GM23338 (cell line): ENCODE data around the gene DNAJB6. TPM values are rescaled to one million over a fixed set of nuclear protein-coding genes. Genes with fewer than 3 reads are reported as not detected.

ENCODE experiments used
- ATAC-seq: fragments of 200-7000 bp; cut with Tn5 transposase; 3 replicates; pipeline ENCODE4 v1.9.1; 2020
- DNase-seq: peaks from one replicate; pipeline ENCODE4 v3.0.0-alpha.2; 2015; ENCODE audit warnings: low spot score
- H2AFZ ChIP-seq: fragments of 200-600 bp; sonication (generic); 2 replicates; pipeline ENCODE4 v1.8.0; 2016; ENCODE audit warnings: antibody characterized with exemption, mild to moderate bottlenecking, moderate library complexity
- H3F3A ChIP-seq: fragments of 200-600 bp; sonication (generic); replicated peaks from 2 replicates; pipeline ENCODE4 v1.8.0; 2017; ENCODE audit warnings: antibody characterized with exemption, mixed run types, low read depth
- H3K27ac ChIP-seq: fragments of 200-600 bp; sonication (generic); 2 replicates; pipeline ENCODE4 v1.6.1; 2016; ENCODE audit warnings: low read depth
- H3K27me3 ChIP-seq: fragments of 200-600 bp; sonication (generic); 2 replicates; pipeline ENCODE4 v1.8.0; 2016; ENCODE audit warnings: mild to moderate bottlenecking, mixed run types, moderate library complexity; ENCODE audit not compliant: insufficient read depth
- H3K36me3 ChIP-seq: fragments of 200-600 bp; sonication (generic); 2 replicates; pipeline ENCODE4 v1.8.0; 2016; ENCODE audit warnings: mild to moderate bottlenecking; ENCODE audit not compliant: insufficient read depth
- H3K4me1 ChIP-seq: fragments of 200-600 bp; sonication (generic); 2 replicates; pipeline ENCODE4 v1.8.0; 2016; ENCODE audit warnings: mild to moderate bottlenecking, moderate library complexity; ENCODE audit not compliant: insufficient read depth
- H3K4me2 ChIP-seq: fragments of 200-600 bp; sonication (generic); 2 replicates; pipeline ENCODE4 v1.7.1; 2017; ENCODE audit warnings: mixed run types
- H3K4me3 ChIP-seq: fragments of 200-600 bp; sonication (generic); 2 replicates; pipeline ENCODE4 v1.6.1; 2016; ENCODE audit warnings: mixed run types
- H3K79me2 ChIP-seq: fragments of 200-600 bp; sonication (generic); replicated peaks from 2 replicates; pipeline ENCODE4 v1.8.0; 2017; ENCODE audit warnings: mild to moderate bottlenecking; ENCODE audit not compliant: insufficient read depth
- H3K9me2 ChIP-seq: fragments of 200-600 bp; sonication (generic); 2 replicates; pipeline ENCODE4 v1.8.0; 2017; ENCODE audit not compliant: insufficient read depth
- H4K20me1 ChIP-seq: fragments of 200-600 bp; sonication (generic); replicated peaks from 2 replicates; pipeline ENCODE4 v1.8.0; 2017; ENCODE audit warnings: mild to moderate bottlenecking; ENCODE audit not compliant: insufficient read depth
- H3K27ac Mint-ChIP-seq: 2 replicates; pipeline ENCODE4 v1.8.0; 2020; ENCODE audit warnings: inconsistent platforms, mild to moderate bottlenecking, moderate library complexity, mixed read lengths
- H3K27me3 Mint-ChIP-seq: 3 replicates; pipeline ENCODE4 v1.8.0; 2022; ENCODE audit warnings: low read depth, mild to moderate bottlenecking, moderate library complexity, mixed read lengths, inconsistent platforms; ENCODE audit not compliant: insufficient read depth, poor library complexity
- H3K36me3 Mint-ChIP-seq: 3 replicates; pipeline ENCODE4 v1.8.0; 2021; ENCODE audit warnings: low read depth, mild to moderate bottlenecking, inconsistent platforms, moderate library complexity, mixed read lengths
- H3K4me1 Mint-ChIP-seq: 3 replicates; pipeline ENCODE4 v1.8.0; 2020; ENCODE audit warnings: mild to moderate bottlenecking, inconsistent platforms, mixed read lengths
- H3K4me3 Mint-ChIP-seq: 3 replicates; pipeline ENCODE4 v1.8.0; 2021; ENCODE audit warnings: moderate library complexity, mild to moderate bottlenecking, inconsistent platforms, mixed read lengths
- H3K9me3 Mint-ChIP-seq: 3 replicates; pipeline ENCODE4 v1.8.0; 2020; ENCODE audit warnings: moderate library complexity, mild to moderate bottlenecking, inconsistent platforms, mixed read lengths
- EZH2 ChIP-seq: fragments of 200-600 bp; sonication (generic); IDR thresholded peaks from one replicate; pipeline ENCODE4 v1.8.0; 2017; ENCODE audit warnings: antibody characterized with exemption, mild to moderate bottlenecking, low read depth; ENCODE audit not compliant: unreplicated experiment
- EZH2phosphoT487 ChIP-seq: fragments of 200-600 bp; sonication (generic); IDR thresholded peaks from one replicate; pipeline ENCODE4 v1.8.1; 2018; ENCODE audit warnings: antibody characterized with exemption; ENCODE audit not compliant: unreplicated experiment
- JUNB ChIP-seq: IDR thresholded peaks from one replicate; pipeline ENCODE4 v1.6.1; 2016; ENCODE audit warnings: antibody characterized with exemption; ENCODE audit not compliant: unreplicated experiment
- NANOG ChIP-seq: IDR thresholded peaks from 2 replicates; pipeline ENCODE4 v1.6.1; 2016; ENCODE audit warnings: antibody characterized with exemption, borderline replicate concordance
- POLR2AphosphoS5 ChIP-seq: IDR thresholded peaks from 2 replicates; pipeline ENCODE4 v1.6.1; 2016; ENCODE audit warnings: antibody characterized with exemption, low read depth
- STAT1 ChIP-seq: IDR thresholded peaks from one replicate; pipeline ENCODE4 v1.6.1; 2016; ENCODE audit warnings: antibody characterized with exemption; ENCODE audit not compliant: unreplicated experiment
- ZNF114 ChIP-seq: fragments of 250-450 bp; sonication (Bioruptor Pico); IDR thresholded peaks from 2 replicates; pipeline ENCODE4 v1.5.0; 2020; ENCODE audit warnings: mild to moderate bottlenecking, moderate library complexity
- ZNF331 ChIP-seq: fragments of 250-450 bp; sonication (Bioruptor Pico); IDR thresholded peaks from 2 replicates; pipeline ENCODE4 v1.5.0; 2020; ENCODE audit warnings: low read depth, mild to moderate bottlenecking, moderate library complexity
- polyA plus RNA-seq: library from polyadenylated mRNA; unstranded; fragments of >200 nt; fragmentation: Nextera tagmentation; extraction: Ambion mirVana; gene quantifications from 2 replicates; pipeline ENCODE4 v1.2.1, GENCODE V29; 2016
- total RNA-seq: library from RNA; depleted of rRNA; stranded (reverse); fragments of >200 nt; shearing (Covaris generic); gene quantifications from 2 replicates; pipeline ENCODE4 v1.2.3, GENCODE V29; 2014
- TF ChIP-seq, protein P1 (sequence below), 2 experiments: fragments of 200-600 bp in 1 of 2; sonication (generic) in 1 of 2; conservative IDR thresholded peaks; 2 replicates each; pipeline versions ENCODE4 v1.5.1 to v1.6.1; 2016 to 2017; ENCODE audit warnings: antibody characterized with exemption in 2 of 2, low read depth in 2 of 2, mild to moderate bottlenecking in 2 of 2, moderate library complexity in 1 of 2
- TF ChIP-seq, protein P2 (sequence below): IDR thresholded peaks from one replicate; pipeline ENCODE4 v1.6.1; 2018; ENCODE audit warnings: antibody characterized with exemption; ENCODE audit not compliant: unreplicated experiment
- TF ChIP-seq, protein P3 (sequence below): IDR thresholded peaks from 2 replicates; pipeline ENCODE4 v1.6.1; 2016; ENCODE audit warnings: antibody characterized with exemption

DNAJB6 gene
- total and polyA plus RNA-seq, 2 experiments from 2014 or later: 308 to 322 TPM

DNA sequence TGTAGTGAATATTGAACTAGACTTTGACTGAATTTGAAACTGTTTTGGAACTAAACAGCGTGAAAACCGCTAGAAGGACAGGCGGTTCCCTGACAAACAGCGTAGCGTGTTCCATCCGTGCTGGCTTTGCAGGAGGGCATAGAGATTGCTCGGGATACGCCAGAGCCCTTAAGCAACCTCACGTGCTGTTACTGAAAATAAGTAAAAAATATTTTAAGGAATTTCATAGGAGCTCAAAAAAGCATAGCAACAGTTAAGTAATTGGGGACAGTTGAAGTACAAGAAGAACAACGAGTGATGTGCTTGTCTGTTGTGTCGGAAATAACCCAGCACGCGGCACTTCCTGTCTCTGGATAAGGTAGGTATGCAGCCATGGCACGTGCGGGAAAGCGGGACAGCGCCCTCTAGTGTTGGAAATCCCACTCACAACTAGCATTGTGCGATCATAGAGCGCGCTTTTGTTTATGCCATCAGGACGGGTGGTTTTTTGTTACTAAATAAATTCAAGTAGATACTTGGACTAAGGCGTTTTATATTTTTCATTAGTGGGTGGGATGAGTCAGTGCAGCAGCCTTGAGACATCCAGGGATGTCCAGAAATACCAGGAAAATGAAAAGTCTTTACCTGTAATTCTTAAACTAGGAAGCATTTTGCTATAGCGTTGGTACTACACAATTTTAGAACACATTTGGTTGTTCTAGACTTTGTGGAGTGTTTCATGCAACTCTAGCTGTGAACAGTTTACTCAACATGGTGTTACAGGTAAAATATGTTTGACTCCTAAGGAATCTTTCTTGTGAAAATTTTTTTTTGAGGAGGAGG, 50.4 kb downstream of the DNAJB6 start (continued):
- TF ChIP-seq EZH2phosphoT487: no peak

DNA sequence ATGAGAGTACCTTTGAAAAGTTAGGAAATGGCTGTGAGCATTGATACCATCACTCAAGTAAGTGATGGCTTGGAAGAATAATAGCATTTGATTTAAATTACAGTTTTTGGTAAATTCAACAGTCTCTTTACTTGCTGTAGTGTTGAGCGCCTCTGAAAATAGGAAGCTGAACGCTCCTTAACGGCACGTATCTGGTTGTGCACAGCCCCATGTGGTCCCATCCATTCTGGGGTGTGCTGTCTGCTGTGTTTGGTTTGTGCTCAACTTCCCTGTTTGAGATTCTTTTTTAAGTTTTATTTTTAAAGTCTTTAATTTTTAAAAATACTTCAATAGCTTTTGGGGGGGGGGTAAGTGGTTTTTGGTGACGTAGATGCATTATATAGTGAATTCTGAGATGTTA, 51.5 kb downstream of the DNAJB6 start:
- Mint-ChIP-seq H3K36me3 (peaks cover 83% of the 10 kb centered on the region), H3K4me3 (no peak overlapping the region), H3K9me3 (peaks cover 2% of the 10 kb centered on the region; the same call in 1 of the 3 replicates), H3K4me1 (peaks cover 53% of the 10 kb centered on the region), H3K27me3 (peaks cover 3% of the 10 kb centered on the region), H3K27ac (no peak overlapping the region)
- H3K27ac ChIP-seq: peak overlapping the region; percentile 73
- peaks cover 77% of the 10 kb centered on the region for H3K79me2 ChIP-seq
- H4K20me1 ChIP-seq: peaks cover 47% of the 10 kb centered on the region
- H3K9me2 ChIP-seq: no peaks in the 10 kb centered on the region
- peaks cover 60% of the 10 kb centered on the region for H3F3A ChIP-seq
- no peak for TF ChIP-seq ZNF331
- TF ChIP-seq JUNB: no peak
- no peak for TF ChIP-seq EZH2
- TF ChIP-seq ZNF114 (CRISPR knock-in tag): no peak
- no peaks in the 10 kb centered on the region for H3K27me3 ChIP-seq
- H3K4me1 ChIP-seq: peaks cover 21% of the 10 kb centered on the region
- DNase-seq: no peak
- H3K36me3 ChIP-seq: peaks cover 60% of the 10 kb centered on the region
- no peak overlapping the region for H3K4me2 ChIP-seq
- no peak for ATAC-seq
- H2AFZ ChIP-seq: no peak overlapping the region
- no peak overlapping the region for H3K4me3 ChIP-seq

DNA sequence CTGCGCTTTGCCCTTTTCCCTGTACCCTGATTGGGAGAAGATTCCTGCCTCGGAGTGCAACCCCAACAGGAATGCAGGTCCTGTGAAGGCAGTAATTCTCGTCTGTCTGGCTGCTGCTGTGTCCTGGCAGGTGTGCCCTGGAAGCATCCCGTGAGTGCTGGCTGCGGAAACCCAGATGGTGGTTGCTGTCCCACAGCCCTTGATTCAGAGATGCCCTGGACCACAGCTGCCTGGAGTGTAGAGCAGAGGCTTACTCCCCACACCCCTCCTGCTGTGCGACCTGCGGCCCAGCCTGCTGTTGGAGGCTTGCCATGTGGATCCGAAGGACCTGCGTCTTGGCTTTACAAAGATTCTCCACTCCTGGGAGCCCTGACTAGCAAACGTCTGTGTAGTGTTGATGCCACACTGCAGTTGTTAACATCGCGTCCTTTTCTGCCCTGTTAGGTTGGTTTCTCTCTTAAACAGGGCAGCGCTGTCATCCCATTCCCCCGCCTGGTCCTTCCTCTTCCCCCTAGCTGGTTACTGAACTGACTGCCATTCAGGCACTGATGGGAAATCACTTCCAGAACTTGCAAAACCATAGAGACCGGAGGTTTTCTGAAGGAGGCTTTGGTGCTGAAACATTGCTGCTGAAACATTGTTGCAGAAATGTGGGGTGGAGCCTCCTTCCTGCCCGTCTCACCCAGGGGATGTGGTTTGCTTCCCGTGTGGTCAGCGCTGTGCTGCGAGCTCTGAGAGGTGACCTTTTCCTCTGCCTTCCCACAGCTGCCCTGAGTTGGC, 53.3 kb downstream of the DNAJB6 start:
- peak overlapping the region; percentile 86; the same call in 1 of the 2 replicates for H3K27ac Mint-ChIP-seq

More for the DNA sequence above, 53.3 kb downstream of the DNAJB6 start:
- peak overlapping the region; percentile 73 for H3K27ac ChIP-seq
- peaks cover 85% of the 10 kb centered on the region for H3K79me2 ChIP-seq
- H3K9me3 Mint-ChIP-seq: peaks cover 2% of the 10 kb centered on the region; the same call in 1 of the 3 replicates
- TF ChIP-seq, protein P1, sequence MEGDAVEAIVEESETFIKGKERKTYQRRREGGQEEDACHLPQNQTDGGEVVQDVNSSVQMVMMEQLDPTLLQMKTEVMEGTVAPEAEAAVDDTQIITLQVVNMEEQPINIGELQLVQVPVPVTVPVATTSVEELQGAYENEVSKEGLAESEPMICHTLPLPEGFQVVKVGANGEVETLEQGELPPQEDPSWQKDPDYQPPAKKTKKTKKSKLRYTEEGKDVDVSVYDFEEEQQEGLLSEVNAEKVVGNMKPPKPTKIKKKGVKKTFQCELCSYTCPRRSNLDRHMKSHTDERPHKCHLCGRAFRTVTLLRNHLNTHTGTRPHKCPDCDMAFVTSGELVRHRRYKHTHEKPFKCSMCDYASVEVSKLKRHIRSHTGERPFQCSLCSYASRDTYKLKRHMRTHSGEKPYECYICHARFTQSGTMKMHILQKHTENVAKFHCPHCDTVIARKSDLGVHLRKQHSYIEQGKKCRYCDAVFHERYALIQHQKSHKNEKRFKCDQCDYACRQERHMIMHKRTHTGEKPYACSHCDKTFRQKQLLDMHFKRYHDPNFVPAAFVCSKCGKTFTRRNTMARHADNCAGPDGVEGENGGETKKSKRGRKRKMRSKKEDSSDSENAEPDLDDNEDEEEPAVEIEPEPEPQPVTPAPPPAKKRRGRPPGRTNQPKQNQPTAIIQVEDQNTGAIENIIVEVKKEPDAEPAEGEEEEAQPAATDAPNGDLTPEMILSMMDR (conservative IDR thresholded peaks at IDR 0.05; ENCODE audit: low read depth in 2 of 2): no peak
- TF ChIP-seq EZH2phosphoT487 (no peak), STAT1 (no peak), EZH2 (no peak), POLR2AphosphoS5 (no peak), NANOG (no peak), ZNF114 (CRISPR knock-in tag) (no peak), JUNB (no peak)
- TF ChIP-seq, protein P2, sequence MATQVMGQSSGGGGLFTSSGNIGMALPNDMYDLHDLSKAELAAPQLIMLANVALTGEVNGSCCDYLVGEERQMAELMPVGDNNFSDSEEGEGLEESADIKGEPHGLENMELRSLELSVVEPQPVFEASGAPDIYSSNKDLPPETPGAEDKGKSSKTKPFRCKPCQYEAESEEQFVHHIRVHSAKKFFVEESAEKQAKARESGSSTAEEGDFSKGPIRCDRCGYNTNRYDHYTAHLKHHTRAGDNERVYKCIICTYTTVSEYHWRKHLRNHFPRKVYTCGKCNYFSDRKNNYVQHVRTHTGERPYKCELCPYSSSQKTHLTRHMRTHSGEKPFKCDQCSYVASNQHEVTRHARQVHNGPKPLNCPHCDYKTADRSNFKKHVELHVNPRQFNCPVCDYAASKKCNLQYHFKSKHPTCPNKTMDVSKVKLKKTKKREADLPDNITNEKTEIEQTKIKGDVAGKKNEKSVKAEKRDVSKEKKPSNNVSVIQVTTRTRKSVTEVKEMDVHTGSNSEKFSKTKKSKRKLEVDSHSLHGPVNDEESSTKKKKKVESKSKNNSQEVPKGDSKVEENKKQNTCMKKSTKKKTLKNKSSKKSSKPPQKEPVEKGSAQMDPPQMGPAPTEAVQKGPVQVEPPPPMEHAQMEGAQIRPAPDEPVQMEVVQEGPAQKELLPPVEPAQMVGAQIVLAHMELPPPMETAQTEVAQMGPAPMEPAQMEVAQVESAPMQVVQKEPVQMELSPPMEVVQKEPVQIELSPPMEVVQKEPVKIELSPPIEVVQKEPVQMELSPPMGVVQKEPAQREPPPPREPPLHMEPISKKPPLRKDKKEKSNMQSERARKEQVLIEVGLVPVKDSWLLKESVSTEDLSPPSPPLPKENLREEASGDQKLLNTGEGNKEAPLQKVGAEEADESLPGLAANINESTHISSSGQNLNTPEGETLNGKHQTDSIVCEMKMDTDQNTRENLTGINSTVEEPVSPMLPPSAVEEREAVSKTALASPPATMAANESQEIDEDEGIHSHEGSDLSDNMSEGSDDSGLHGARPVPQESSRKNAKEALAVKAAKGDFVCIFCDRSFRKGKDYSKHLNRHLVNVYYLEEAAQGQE: no peak
- TF ChIP-seq, protein P3, sequence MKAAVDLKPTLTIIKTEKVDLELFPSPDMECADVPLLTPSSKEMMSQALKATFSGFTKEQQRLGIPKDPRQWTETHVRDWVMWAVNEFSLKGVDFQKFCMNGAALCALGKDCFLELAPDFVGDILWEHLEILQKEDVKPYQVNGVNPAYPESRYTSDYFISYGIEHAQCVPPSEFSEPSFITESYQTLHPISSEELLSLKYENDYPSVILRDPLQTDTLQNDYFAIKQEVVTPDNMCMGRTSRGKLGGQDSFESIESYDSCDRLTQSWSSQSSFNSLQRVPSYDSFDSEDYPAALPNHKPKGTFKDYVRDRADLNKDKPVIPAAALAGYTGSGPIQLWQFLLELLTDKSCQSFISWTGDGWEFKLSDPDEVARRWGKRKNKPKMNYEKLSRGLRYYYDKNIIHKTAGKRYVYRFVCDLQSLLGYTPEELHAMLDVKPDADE: no peak
- peaks cover 6% of the 10 kb centered on the region for H3K27me3 Mint-ChIP-seq
- no peak for DNase-seq
- H2AFZ ChIP-seq: no peak overlapping the region
- H3K4me3 ChIP-seq: no peak overlapping the region
- H3K36me3 ChIP-seq: peaks cover 42% of the 10 kb centered on the region
- no peak overlapping the region for H3K4me2 ChIP-seq
- H3K4me1 Mint-ChIP-seq: peaks cover 41% of the 10 kb centered on the region
- peak; percentile 13; the same call in 2 of the 3 replicates for ATAC-seq
- no peaks in the 10 kb centered on the region for H3K9me2 ChIP-seq
- H3K4me3 Mint-ChIP-seq: no peak overlapping the region
- H3K4me1 ChIP-seq: peaks cover 21% of the 10 kb centered on the region
- no peaks in the 10 kb centered on the region for H3K27me3 ChIP-seq
- H3K36me3 Mint-ChIP-seq: peaks cover 70% of the 10 kb centered on the region
- H3F3A ChIP-seq: peaks cover 51% of the 10 kb centered on the region
- H4K20me1 ChIP-seq: peaks cover 59% of the 10 kb centered on the region
